Ammon's horn (tissue), 1 donor: Measurements from ENCODE around the gene COL17A1.

Experiments used
- DNase-seq: peaks from one replicate; pipeline ENCODE4 v3.0.0-alpha.2; 2016; ENCODE audit warnings: low spot score

The COL17A1 gene

GRCh38 chr10:104096692-104097091 is 11.0 kb upstream of the COL17A1 start:
- DNase-seq, result no peak

- no peak for DNase-seq
Measured at GRCh38 chr10:104092749-104093148, 7.1 kb upstream of the COL17A1 start.

- no peak for DNase-seq
Measured at GRCh38 chr10:104090611-104091010, 4.9 kb upstream of the COL17A1 start.

GRCh38 chr10:104089621-104090020 is 3.9 kb upstream of the COL17A1 start:
- DNase-seq, result no peak

GRCh38 chr10:104088239-104088638 is 2.6 kb upstream of the COL17A1 start:
- DNase-seq, result no peak

- no peak for DNase-seq
Measured at GRCh38 chr10:104084482-104085142, 1.1 kb downstream of the COL17A1 start.

GRCh38 chr10:104081998-104082397 is 3.7 kb downstream of the COL17A1 start:
- DNase-seq, result no peak

- DNase-seq, result peak; percentile 23
Measured at GRCh38 chr10:104080762-104081161, 4.9 kb downstream of the COL17A1 start.

GRCh38 chr10:104077663-104078151 is 8.0 kb downstream of the COL17A1 start:
- DNase-seq, result no peak

GRCh38 chr10:104077247-104077646 is 8.4 kb downstream of the COL17A1 start:
- no peak for DNase-seq

- peak; percentile 85 for DNase-seq
Measured at GRCh38 chr10:104076743-104077160, 8.9 kb downstream of the COL17A1 start.

- no peak for DNase-seq
Measured at GRCh38 chr10:104074505-104074904, 11.2 kb downstream of the COL17A1 start.

GRCh38 chr10:104072786-104073185 is 12.9 kb downstream of the COL17A1 start:
- DNase-seq, result no peak

- DNase-seq, result no peak
Measured at GRCh38 chr10:104069613-104070012, 16.1 kb downstream of the COL17A1 start.

GRCh38 chr10:104067525-104067924 is 18.2 kb downstream of the COL17A1 start:
- no peak for DNase-seq

GRCh38 chr10:104066945-104067344 is 18.7 kb downstream of the COL17A1 start:
- no peak for DNase-seq

GRCh38 chr10:104065748-104066147 is 19.9 kb downstream of the COL17A1 start:
- DNase-seq, result no peak

GRCh38 chr10:104061196-104061595 is 24.5 kb downstream of the COL17A1 start:
- no peak for DNase-seq

GRCh38 chr10:104059364-104059763 is 26.3 kb downstream of the COL17A1 start:
- no peak for DNase-seq

- DNase-seq, result no peak
Measured at GRCh38 chr10:104057717-104058116, 28.0 kb downstream of the COL17A1 start.

GRCh38 chr10:104056619-104057273 is 28.9 kb downstream of the COL17A1 start:
- no peak for DNase-seq

GRCh38 chr10:104054430-104054829 is 31.2 kb downstream of the COL17A1 start:
- no peak for DNase-seq

GRCh38 chr10:104053201-104053600 is 32.5 kb downstream of the COL17A1 start:
- no peak for DNase-seq

- DNase-seq, result no peak
Measured at GRCh38 chr10:104052431-104052830, 33.2 kb downstream of the COL17A1 start.
